Measurements from ENCODE around the gene IRF2BP2.

GRCh38 chr1:234608025-234608910, 1.7 kb downstream of the IRF2BP2 start:
- TF ChIP-seq EGR1 (IDR thresholded peaks at IDR 0.05) (no peak), CEBPB (IDR thresholded peaks at IDR 0.05) (no peak), RAD21 (IDR thresholded peaks at IDR 0.05; ENCODE audit: low read depth) (no peak), NFIC (IDR thresholded peaks at IDR 0.05) (no peak), ZBTB7A (IDR thresholded peaks at IDR 0.05; ENCODE audit: low read depth) (no peak), EP300 (IDR thresholded peaks at IDR 0.05; ENCODE audit: borderline replicate concordance) (no peak), YY1 (IDR thresholded peaks at IDR 0.05; ENCODE audit: low read depth) (no peak), FOXM1 (IDR thresholded peaks at IDR 0.05; ENCODE audit: borderline replicate concordance, low read depth) (no peak)
- TF ChIP-seq, protein P1, sequence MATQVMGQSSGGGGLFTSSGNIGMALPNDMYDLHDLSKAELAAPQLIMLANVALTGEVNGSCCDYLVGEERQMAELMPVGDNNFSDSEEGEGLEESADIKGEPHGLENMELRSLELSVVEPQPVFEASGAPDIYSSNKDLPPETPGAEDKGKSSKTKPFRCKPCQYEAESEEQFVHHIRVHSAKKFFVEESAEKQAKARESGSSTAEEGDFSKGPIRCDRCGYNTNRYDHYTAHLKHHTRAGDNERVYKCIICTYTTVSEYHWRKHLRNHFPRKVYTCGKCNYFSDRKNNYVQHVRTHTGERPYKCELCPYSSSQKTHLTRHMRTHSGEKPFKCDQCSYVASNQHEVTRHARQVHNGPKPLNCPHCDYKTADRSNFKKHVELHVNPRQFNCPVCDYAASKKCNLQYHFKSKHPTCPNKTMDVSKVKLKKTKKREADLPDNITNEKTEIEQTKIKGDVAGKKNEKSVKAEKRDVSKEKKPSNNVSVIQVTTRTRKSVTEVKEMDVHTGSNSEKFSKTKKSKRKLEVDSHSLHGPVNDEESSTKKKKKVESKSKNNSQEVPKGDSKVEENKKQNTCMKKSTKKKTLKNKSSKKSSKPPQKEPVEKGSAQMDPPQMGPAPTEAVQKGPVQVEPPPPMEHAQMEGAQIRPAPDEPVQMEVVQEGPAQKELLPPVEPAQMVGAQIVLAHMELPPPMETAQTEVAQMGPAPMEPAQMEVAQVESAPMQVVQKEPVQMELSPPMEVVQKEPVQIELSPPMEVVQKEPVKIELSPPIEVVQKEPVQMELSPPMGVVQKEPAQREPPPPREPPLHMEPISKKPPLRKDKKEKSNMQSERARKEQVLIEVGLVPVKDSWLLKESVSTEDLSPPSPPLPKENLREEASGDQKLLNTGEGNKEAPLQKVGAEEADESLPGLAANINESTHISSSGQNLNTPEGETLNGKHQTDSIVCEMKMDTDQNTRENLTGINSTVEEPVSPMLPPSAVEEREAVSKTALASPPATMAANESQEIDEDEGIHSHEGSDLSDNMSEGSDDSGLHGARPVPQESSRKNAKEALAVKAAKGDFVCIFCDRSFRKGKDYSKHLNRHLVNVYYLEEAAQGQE (IDR thresholded peaks at IDR 0.05; ENCODE audit: low read depth): no peak
- TF ChIP-seq, protein P2, sequence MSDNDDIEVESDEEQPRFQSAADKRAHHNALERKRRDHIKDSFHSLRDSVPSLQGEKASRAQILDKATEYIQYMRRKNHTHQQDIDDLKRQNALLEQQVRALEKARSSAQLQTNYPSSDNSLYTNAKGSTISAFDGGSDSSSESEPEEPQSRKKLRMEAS (IDR thresholded peaks at IDR 0.05): peak; percentile 81
